ENCODE results near the gene DTD2. TPM values are rescaled to one million over a fixed set of nuclear protein-coding genes. Genes with fewer than 3 reads are reported as not detected.

The DTD2 gene
- total and polyA plus RNA-seq, 2 donors (not counting 1 experiment from before 2014, with no cell fraction given), result 25.4 to 40.8 TPM

DNA sequence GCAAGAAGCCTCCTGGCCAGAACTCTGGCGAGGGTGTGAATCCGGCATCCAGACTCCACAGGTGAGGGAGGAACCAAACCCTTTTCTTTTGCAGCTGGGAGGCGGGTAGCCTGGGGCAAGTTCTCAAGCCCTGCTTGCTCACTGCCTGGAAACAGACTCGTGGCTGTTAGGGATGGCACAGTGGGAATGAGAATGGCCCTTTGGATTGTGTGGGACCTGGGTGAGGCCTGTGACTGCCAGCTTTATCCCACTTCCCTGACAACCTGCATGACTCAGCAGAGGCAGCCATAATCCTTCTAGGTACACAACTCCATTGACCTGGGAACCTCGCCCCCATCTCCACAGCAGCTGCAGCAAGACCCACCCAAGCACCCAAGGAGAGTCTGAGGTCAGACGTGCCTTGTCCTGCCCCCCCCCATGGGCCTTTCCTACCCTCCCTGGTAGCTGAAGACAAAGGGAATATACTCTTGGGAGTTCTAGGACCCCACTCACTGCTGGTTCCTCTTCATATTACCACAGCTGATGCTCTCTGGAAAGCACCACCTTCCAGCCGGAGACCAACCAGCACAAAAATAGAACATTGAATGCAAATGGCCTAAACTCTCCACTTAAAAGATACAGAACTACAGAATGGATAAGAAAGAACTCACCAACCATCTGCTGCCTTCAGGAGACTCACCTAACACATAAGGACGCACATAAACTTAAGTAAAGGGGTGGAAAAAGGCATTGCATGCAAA is 35.6 kb upstream of the DTD2 start:
- Histone ChIP-seq H3K9ac (ENCODE audit: insufficient read depth, low read length) (no peak overlapping the region), H4K20me1 (ENCODE audit: control insufficient read depth, extremely low read depth, insufficient read depth, low read length) (no peaks in the 10 kb centered on the region), H3K4me1 (ENCODE audit: control insufficient read depth, extremely low read depth, insufficient read depth, low read length) (no peaks in the 10 kb centered on the region), H3K4me2 (ENCODE audit: extremely low read depth, insufficient read depth, low read length) (no peak overlapping the region), H3K79me2 (ENCODE audit: control insufficient read depth, insufficient read depth, low read length) (no peaks in the 10 kb centered on the region), H2AFZ (ENCODE audit: low read length) (no peak overlapping the region), H3K9me3 (ENCODE audit: control insufficient read depth, insufficient read depth, low read depth, low read length) (no peaks in the 10 kb centered on the region), H3K27ac (ENCODE audit: insufficient read depth, low read length) (no peak overlapping the region), H3K4me3 (replicated peaks in 1 of 4; ENCODE audit: control extremely low read depth in 1 of 4, insufficient read depth in 1 of 4, low read depth in 3 of 4, low read length in 4 of 4) (no peak overlapping the region), H3K27me3 (ENCODE audit: control insufficient read depth, insufficient read depth, low read length) (peaks cover 3% of the 10 kb centered on the region), H3K36me3 (ENCODE audit: control insufficient read depth, insufficient read depth, low read length) (no peaks in the 10 kb centered on the region)
- TF ChIP-seq, protein P1, sequence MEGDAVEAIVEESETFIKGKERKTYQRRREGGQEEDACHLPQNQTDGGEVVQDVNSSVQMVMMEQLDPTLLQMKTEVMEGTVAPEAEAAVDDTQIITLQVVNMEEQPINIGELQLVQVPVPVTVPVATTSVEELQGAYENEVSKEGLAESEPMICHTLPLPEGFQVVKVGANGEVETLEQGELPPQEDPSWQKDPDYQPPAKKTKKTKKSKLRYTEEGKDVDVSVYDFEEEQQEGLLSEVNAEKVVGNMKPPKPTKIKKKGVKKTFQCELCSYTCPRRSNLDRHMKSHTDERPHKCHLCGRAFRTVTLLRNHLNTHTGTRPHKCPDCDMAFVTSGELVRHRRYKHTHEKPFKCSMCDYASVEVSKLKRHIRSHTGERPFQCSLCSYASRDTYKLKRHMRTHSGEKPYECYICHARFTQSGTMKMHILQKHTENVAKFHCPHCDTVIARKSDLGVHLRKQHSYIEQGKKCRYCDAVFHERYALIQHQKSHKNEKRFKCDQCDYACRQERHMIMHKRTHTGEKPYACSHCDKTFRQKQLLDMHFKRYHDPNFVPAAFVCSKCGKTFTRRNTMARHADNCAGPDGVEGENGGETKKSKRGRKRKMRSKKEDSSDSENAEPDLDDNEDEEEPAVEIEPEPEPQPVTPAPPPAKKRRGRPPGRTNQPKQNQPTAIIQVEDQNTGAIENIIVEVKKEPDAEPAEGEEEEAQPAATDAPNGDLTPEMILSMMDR (conservative IDR thresholded peaks at IDR 0.05 in 1 of 2, IDR thresholded peaks at IDR 0.05 in 1 of 2; ENCODE audit: low read depth in 1 of 2, low read length in 2 of 2), result no peak
- no peak for TF ChIP-seq EZH2 (IDR thresholded peaks at IDR 0.05; ENCODE audit: low read length, missing control alignments)
- DNase-seq (ENCODE audit: low read depth in 2 of 2), result no peak

DNA sequence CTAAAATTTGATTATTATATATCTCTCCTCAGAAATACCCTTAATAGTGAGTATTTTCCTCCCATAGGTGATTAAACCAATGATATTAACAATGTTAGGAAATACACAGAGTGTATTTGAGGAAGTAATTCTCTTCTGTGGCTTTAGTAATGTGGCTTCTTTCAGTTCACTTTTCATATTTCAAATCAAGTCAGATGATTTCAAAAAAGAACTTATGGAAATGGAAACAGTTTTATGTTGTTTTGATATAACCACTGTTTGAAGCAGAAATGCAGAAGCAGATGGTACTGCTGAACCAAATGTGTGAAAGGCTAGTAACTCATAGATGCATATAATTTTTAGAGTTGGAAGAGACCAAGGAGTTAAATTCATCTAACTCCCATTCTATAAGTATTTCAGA is 32.4 kb upstream of the DTD2 start:
- Histone ChIP-seq H3K27ac (ENCODE audit: insufficient read depth, low read length) (no peak overlapping the region), H3K36me3 (ENCODE audit: control insufficient read depth, insufficient read depth, low read length) (no peaks in the 10 kb centered on the region), H3K4me2 (ENCODE audit: extremely low read depth, insufficient read depth, low read length) (no peak overlapping the region), H3K4me1 (ENCODE audit: control insufficient read depth, extremely low read depth, insufficient read depth, low read length) (no peaks in the 10 kb centered on the region), H3K79me2 (ENCODE audit: control insufficient read depth, insufficient read depth, low read length) (no peaks in the 10 kb centered on the region), H3K4me3 (replicated peaks in 1 of 4; ENCODE audit: control extremely low read depth in 1 of 4, insufficient read depth in 1 of 4, low read depth in 3 of 4, low read length in 4 of 4) (no peak overlapping the region), H3K27me3 (ENCODE audit: control insufficient read depth, insufficient read depth, low read length) (peaks cover 3% of the 10 kb centered on the region), H2AFZ (ENCODE audit: low read length) (no peak overlapping the region), H3K9ac (ENCODE audit: insufficient read depth, low read length) (no peak overlapping the region), H3K9me3 (ENCODE audit: control insufficient read depth, insufficient read depth, low read depth, low read length) (no peaks in the 10 kb centered on the region), H4K20me1 (ENCODE audit: control insufficient read depth, extremely low read depth, insufficient read depth, low read length) (no peaks in the 10 kb centered on the region)
- no peak for DNase-seq (ENCODE audit: low read depth in 2 of 2)
- TF ChIP-seq EZH2 (IDR thresholded peaks at IDR 0.05; ENCODE audit: low read length, missing control alignments), result no peak
- TF ChIP-seq, protein P1 (conservative IDR thresholded peaks at IDR 0.05 in 1 of 2, IDR thresholded peaks at IDR 0.05 in 1 of 2; ENCODE audit: low read depth in 1 of 2, low read length in 2 of 2), result no peak

DNA sequence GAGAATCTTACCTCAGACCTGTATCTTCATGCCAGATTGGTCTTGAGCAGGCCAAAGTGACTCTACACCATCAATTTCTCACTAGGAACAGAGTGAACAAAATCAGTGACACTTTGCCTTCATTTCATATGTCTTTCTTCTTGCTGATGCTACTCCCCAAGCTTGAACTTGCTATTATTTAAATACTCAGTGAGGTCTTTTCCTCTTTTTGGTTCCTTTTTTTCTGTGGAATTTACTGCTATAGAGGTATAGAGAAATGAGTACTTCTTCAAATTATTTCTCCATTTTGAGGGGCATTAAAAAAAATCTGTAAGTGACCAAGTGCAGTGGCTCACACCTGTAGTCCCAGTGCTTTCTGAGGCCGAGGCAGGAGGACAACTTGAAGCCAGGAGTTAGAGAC is 30.6 kb upstream of the DTD2 start, which contains the start of gene GPR33:
Gene GPR33, minus strand, starts transcription at position 154 of the 400 bp plus-strand sequence. CDS start 4,074 bp downstream, outside the sequence.
- Histone ChIP-seq H3K27me3 (ENCODE audit: control insufficient read depth, insufficient read depth, low read length) (no peaks in the 10 kb centered on the region), H4K20me1 (ENCODE audit: control insufficient read depth, extremely low read depth, insufficient read depth, low read length) (no peaks in the 10 kb centered on the region), H3K4me3 (replicated peaks in 1 of 4; ENCODE audit: control extremely low read depth in 1 of 4, insufficient read depth in 1 of 4, low read depth in 3 of 4, low read length in 4 of 4) (no peak within 1 kb of the TSS), H3K9ac (ENCODE audit: insufficient read depth, low read length) (no peak within 1 kb of the TSS), H3K4me1 (ENCODE audit: control insufficient read depth, extremely low read depth, insufficient read depth, low read length) (no peaks in the 10 kb centered on the region), H2AFZ (ENCODE audit: low read length) (no peak within 1 kb of the TSS), H3K79me2 (ENCODE audit: control insufficient read depth, insufficient read depth, low read length) (no peaks in the 10 kb centered on the region), H3K4me2 (ENCODE audit: extremely low read depth, insufficient read depth, low read length) (no peak within 1 kb of the TSS), H3K27ac (ENCODE audit: insufficient read depth, low read length) (no peak within 1 kb of the TSS), H3K36me3 (ENCODE audit: control insufficient read depth, insufficient read depth, low read length) (no peaks in the 10 kb centered on the region), H3K9me3 (ENCODE audit: control insufficient read depth, insufficient read depth, low read depth, low read length) (no peaks in the 10 kb centered on the region)
- DNase-seq (ENCODE audit: low read depth in 2 of 2), result no peak
- TF ChIP-seq, protein P1 (conservative IDR thresholded peaks at IDR 0.05 in 1 of 2, IDR thresholded peaks at IDR 0.05 in 1 of 2; ENCODE audit: low read depth in 1 of 2, low read length in 2 of 2), result no peak
- no peak for TF ChIP-seq EZH2 (IDR thresholded peaks at IDR 0.05; ENCODE audit: low read length, missing control alignments)

Measured in fibroblast of lung (primary cell).